Measurements from ENCODE around the gene RIMKLA. TPM values are rescaled to one million over a fixed set of nuclear protein-coding genes. Genes with fewer than 3 reads are reported as not detected.

The RIMKLA gene
- total and polyA plus RNA-seq, 2 donors (not counting 1 experiment from before 2014, with no cell fraction given) = 0.01 TPM; not detected in 1

- no peak overlapping the region for H3K27ac ChIP-seq (ENCODE audit: low read length in 2 of 2)
- H3K4me3 Mint-ChIP-seq = no peak overlapping the region
- no peak overlapping the region for H3K4me3 ChIP-seq (ENCODE audit: control extremely low read depth in 1 of 5, extremely low read depth in 1 of 5, insufficient read depth in 1 of 5, low read depth in 2 of 5, low read length in 4 of 5)
- H2AFZ ChIP-seq (ENCODE audit: insufficient read depth, low read depth, low read length, poor library complexity, severe bottlenecking) = no peak overlapping the region
- ATAC-seq (ENCODE audit: low read depth) (no peak), DNase-seq (no peak)
- no peak overlapping the region for H3K9ac ChIP-seq (ENCODE audit: low read length)
- no peaks in the 10 kb centered on the region for H3K4me1 ChIP-seq (ENCODE audit: control insufficient read depth in 2 of 2, insufficient read depth in 2 of 2, low read length in 2 of 2)
- CTCF ChIA-PET = no interaction called here
- WGBS (ENCODE audit: insufficient coverage) = 88% methylated on average over 5 of the region's 5 CpGs
- H3K27me3 Mint-ChIP-seq = peaks cover 12% of the 10 kb centered on the region
- H3K4me2 ChIP-seq (replicated peaks; ENCODE audit: low read depth, low read length, poor library complexity, severe bottlenecking) = no peak overlapping the region
- H3K79me2 ChIP-seq (ENCODE audit: control insufficient read depth, insufficient read depth, low read length) = no peaks in the 10 kb centered on the region
- no peak overlapping the region for H3K27ac Mint-ChIP-seq
- no peaks in the 10 kb centered on the region for H3K36me3 ChIP-seq (replicated peaks in 1 of 2; ENCODE audit: control extremely low read depth in 1 of 2, control insufficient read depth in 1 of 2, extremely low read depth in 1 of 2, insufficient read depth in 2 of 2, low read length in 1 of 2)
- no peaks in the 10 kb centered on the region for H3K9me3 Mint-ChIP-seq (ENCODE audit: insufficient read depth)
- H4K20me1 ChIP-seq (ENCODE audit: control insufficient read depth, insufficient read depth, low read length, poor library complexity, severe bottlenecking) = no peaks in the 10 kb centered on the region
- H3K4me1 Mint-ChIP-seq = no peaks in the 10 kb centered on the region
- POLR2A ChIA-PET = no interaction called here
- no peaks in the 10 kb centered on the region for H3K27me3 ChIP-seq (replicated peaks in 1 of 4; ENCODE audit: control extremely low read depth in 1 of 4, control insufficient read depth in 3 of 4, insufficient read depth in 4 of 4, low read length in 3 of 4)
- intact Hi-C loops (cut with micrococcal nuclease) = loop anchor here (10.0 kb wide), 1 partner anchor 732 kb away; no protein-coding TSS in a partner anchor
- no peaks in the 10 kb centered on the region for H3K9me3 ChIP-seq (ENCODE audit: control extremely low read depth in 1 of 3, control insufficient read depth in 2 of 3, insufficient read depth in 1 of 3, low read length in 2 of 3)
- TF ChIP-seq EZH2 (IDR thresholded peaks at IDR 0.05; ENCODE audit: borderline replicate concordance, insufficient read depth, low read depth, low read length, poor library complexity, severe bottlenecking) = no peak
- TF ChIP-seq CTCF (IDR thresholded peaks at IDR 0.05) = no peak
These were observed 37.5 kb upstream of the RIMKLA start for GRCh38 chr1:42343049-42343448.

- H3K4me2 ChIP-seq (replicated peaks; ENCODE audit: low read depth, low read length, poor library complexity, severe bottlenecking) = no peak overlapping the region
- no peaks in the 10 kb centered on the region for H3K9me3 Mint-ChIP-seq (ENCODE audit: insufficient read depth)
- peaks cover 0 to 12% (median 9%) of the 10 kb centered on the region in 4 experiments for H3K27me3 ChIP-seq (replicated peaks in 1 of 4; ENCODE audit: control extremely low read depth in 1 of 4, control insufficient read depth in 3 of 4, insufficient read depth in 4 of 4, low read length in 3 of 4)
- no peak overlapping the region for H3K9ac ChIP-seq (ENCODE audit: low read length)
- no peaks in the 10 kb centered on the region for H3K9me3 ChIP-seq (ENCODE audit: control extremely low read depth in 1 of 3, control insufficient read depth in 2 of 3, insufficient read depth in 1 of 3, low read length in 2 of 3)
- no peaks in the 10 kb centered on the region for H3K4me1 ChIP-seq (ENCODE audit: control insufficient read depth in 2 of 2, insufficient read depth in 2 of 2, low read length in 2 of 2)
- H3K36me3 ChIP-seq (replicated peaks in 1 of 2; ENCODE audit: control extremely low read depth in 1 of 2, control insufficient read depth in 1 of 2, extremely low read depth in 1 of 2, insufficient read depth in 2 of 2, low read length in 1 of 2) = no peaks in the 10 kb centered on the region
- no peak overlapping the region for H3K4me3 Mint-ChIP-seq
- ChIA-PET POLR2A (no interaction called here), CTCF (no interaction called here)
- intact Hi-C loops (cut with micrococcal nuclease) = loop anchor here (10.0 kb wide), 1 partner anchor 726 kb away; no protein-coding TSS in a partner anchor
- no peak overlapping the region for H3K27ac Mint-ChIP-seq
- H3K4me3 ChIP-seq (ENCODE audit: control extremely low read depth in 1 of 5, extremely low read depth in 1 of 5, insufficient read depth in 1 of 5, low read depth in 2 of 5, low read length in 4 of 5) = no peak overlapping the region
- DNase-seq (no peak), ATAC-seq (ENCODE audit: low read depth) (no peak)
- no peak overlapping the region for H3K27ac ChIP-seq (ENCODE audit: low read length in 2 of 2)
- no peak for TF ChIP-seq EZH2 (IDR thresholded peaks at IDR 0.05; ENCODE audit: borderline replicate concordance, insufficient read depth, low read depth, low read length, poor library complexity, severe bottlenecking)
- no peak for TF ChIP-seq CTCF (IDR thresholded peaks at IDR 0.05)
- peaks cover 3% of the 10 kb centered on the region for H3K4me1 Mint-ChIP-seq
- H2AFZ ChIP-seq (ENCODE audit: insufficient read depth, low read depth, low read length, poor library complexity, severe bottlenecking) = no peak overlapping the region
- H4K20me1 ChIP-seq (ENCODE audit: control insufficient read depth, insufficient read depth, low read length, poor library complexity, severe bottlenecking) = no peaks in the 10 kb centered on the region
- no peaks in the 10 kb centered on the region for H3K79me2 ChIP-seq (ENCODE audit: control insufficient read depth, insufficient read depth, low read length)
- H3K27me3 Mint-ChIP-seq = peaks cover 42% of the 10 kb centered on the region
These were observed 32.1 kb upstream of the RIMKLA start for GRCh38 chr1:42348498-42348897.
